ENCODE measurements around the gene SLC26A9.

- TF ChIP-seq, protein P1, sequence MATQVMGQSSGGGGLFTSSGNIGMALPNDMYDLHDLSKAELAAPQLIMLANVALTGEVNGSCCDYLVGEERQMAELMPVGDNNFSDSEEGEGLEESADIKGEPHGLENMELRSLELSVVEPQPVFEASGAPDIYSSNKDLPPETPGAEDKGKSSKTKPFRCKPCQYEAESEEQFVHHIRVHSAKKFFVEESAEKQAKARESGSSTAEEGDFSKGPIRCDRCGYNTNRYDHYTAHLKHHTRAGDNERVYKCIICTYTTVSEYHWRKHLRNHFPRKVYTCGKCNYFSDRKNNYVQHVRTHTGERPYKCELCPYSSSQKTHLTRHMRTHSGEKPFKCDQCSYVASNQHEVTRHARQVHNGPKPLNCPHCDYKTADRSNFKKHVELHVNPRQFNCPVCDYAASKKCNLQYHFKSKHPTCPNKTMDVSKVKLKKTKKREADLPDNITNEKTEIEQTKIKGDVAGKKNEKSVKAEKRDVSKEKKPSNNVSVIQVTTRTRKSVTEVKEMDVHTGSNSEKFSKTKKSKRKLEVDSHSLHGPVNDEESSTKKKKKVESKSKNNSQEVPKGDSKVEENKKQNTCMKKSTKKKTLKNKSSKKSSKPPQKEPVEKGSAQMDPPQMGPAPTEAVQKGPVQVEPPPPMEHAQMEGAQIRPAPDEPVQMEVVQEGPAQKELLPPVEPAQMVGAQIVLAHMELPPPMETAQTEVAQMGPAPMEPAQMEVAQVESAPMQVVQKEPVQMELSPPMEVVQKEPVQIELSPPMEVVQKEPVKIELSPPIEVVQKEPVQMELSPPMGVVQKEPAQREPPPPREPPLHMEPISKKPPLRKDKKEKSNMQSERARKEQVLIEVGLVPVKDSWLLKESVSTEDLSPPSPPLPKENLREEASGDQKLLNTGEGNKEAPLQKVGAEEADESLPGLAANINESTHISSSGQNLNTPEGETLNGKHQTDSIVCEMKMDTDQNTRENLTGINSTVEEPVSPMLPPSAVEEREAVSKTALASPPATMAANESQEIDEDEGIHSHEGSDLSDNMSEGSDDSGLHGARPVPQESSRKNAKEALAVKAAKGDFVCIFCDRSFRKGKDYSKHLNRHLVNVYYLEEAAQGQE (IDR thresholded peaks at IDR 0.05; ENCODE audit: low read depth): no peak
- TF ChIP-seq EP300 (IDR thresholded peaks at IDR 0.05; ENCODE audit: borderline replicate concordance) (no peak), CEBPB (IDR thresholded peaks at IDR 0.05) (no peak), CREB1 (IDR thresholded peaks at IDR 0.05; ENCODE audit: low read depth) (no peak), TAF1 (IDR thresholded peaks at IDR 0.05; ENCODE audit: low read depth) (no peak), RAD21 (IDR thresholded peaks at IDR 0.05; ENCODE audit: low read depth) (no peak), ZBTB7A (IDR thresholded peaks at IDR 0.05; ENCODE audit: low read depth) (no peak), FOXM1 (IDR thresholded peaks at IDR 0.05; ENCODE audit: borderline replicate concordance, low read depth) (no peak), TCF12 (IDR thresholded peaks at IDR 0.05; ENCODE audit: low read depth) (no peak), TEAD4 (IDR thresholded peaks at IDR 0.05) (no peak)
- TF ChIP-seq, protein P2, sequence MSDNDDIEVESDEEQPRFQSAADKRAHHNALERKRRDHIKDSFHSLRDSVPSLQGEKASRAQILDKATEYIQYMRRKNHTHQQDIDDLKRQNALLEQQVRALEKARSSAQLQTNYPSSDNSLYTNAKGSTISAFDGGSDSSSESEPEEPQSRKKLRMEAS (IDR thresholded peaks at IDR 0.05): no peak
These were observed 13.6 kb downstream of the SLC26A9 start for GRCh38 chr1:205929496-205930194.

All from Ishikawa (cell line).